ENCODE data around the gene FGF21. TPM values are rescaled to one million over a fixed set of nuclear protein-coding genes. Genes with fewer than 3 reads are reported as not detected.

FGF21 gene
- total and polyA plus RNA-seq, 10 of the 15 experiments (the other 5 are each of a cell fraction or from before 2014, with no cell fraction given): not detected

DNA sequence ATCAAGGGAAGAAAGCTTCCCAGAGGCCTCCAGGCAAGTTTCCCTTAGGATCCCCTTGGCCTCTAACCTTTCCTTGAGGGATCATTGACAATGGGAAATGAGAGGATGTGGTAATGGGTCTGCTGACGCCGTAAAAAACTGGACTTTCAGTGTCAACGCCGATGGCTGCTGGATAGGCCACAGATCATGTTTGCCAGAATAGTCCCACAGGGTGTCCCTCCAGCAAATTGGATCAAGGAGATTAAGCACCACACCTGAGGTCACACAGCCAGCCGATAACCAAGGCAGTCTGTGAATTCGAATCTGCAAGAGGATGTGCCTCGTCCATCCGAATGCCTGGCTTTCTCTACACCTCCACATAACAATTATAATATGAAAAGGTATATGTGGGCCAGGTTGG lies 37.9 kb downstream of the FGF21 start (continued):
- no peak for TF ChIP-seq SP1 (IDR thresholded peaks at IDR 0.05; ENCODE audit: low read depth, low read length)

- ChIA-PET SMC1A (ENCODE audit: uncharacterized antibody, unreplicated experiment) (interaction anchor here (0.8 to 4.1 kb wide), 6 partner anchors 22 to 178 kb away, joined by 3 to 41 read pairs (median 8); partner anchors contain the start of gene HSD17B14), RAD21 (ENCODE audit: unreplicated experiment) (interaction anchor here (1.4 to 4.1 kb wide), 5 partner anchors 17 to 176 kb away, joined by 4 to 72 read pairs (median 27); partner anchors contain the start of genes BCAT2 and HSD17B14), CTCF (interaction anchor here (0.6 to 26.1 kb wide), 13 partner anchors 12 to 210 kb away, joined by 3 to 520 read pairs (median 10); partner anchors contain the start of genes BCAT2, CA11, GYS1 and HSD17B14), POLR2A (interaction anchor here (0.9 to 2.1 kb wide), 3 partner anchors 53 to 160 kb away, joined by 3 to 6 read pairs (median 3); partner anchors contain the start of gene BAX)
- TF ChIP-seq ZNF384 (IDR thresholded peaks at IDR 0.05; ENCODE audit: borderline replicate concordance, low read depth, low read length) (no peak), PML (IDR thresholded peaks at IDR 0.05; ENCODE audit: low read length) (no peak), SKIL (IDR thresholded peaks at IDR 0.05; ENCODE audit: low read depth, poor library complexity, severe bottlenecking) (no peak), HSF1 (IDR thresholded peaks at IDR 0.05; ENCODE audit: low read depth, low read length) (no peak), MYC (IDR thresholded peaks at IDR 0.05; ENCODE audit: insufficient read depth, insufficient read length, insufficient replicate concordance, low read length, severe bottlenecking) (no peak), POU2F2 (IDR thresholded peaks at IDR 0.05; ENCODE audit: borderline replicate concordance, low read depth, low read length) (no peak), NBN (IDR thresholded peaks at IDR 0.05) (no peak), SIN3A (IDR thresholded peaks at IDR 0.05; ENCODE audit: low read depth, low read length) (no peak), FOS (IDR thresholded peaks at IDR 0.05; ENCODE audit: borderline replicate concordance, extremely low read depth, insufficient read length) (no peak), RB1 (IDR thresholded peaks at IDR 0.05; ENCODE audit: borderline replicate concordance) (no peak)
- TF ChIP-seq, protein P1, sequence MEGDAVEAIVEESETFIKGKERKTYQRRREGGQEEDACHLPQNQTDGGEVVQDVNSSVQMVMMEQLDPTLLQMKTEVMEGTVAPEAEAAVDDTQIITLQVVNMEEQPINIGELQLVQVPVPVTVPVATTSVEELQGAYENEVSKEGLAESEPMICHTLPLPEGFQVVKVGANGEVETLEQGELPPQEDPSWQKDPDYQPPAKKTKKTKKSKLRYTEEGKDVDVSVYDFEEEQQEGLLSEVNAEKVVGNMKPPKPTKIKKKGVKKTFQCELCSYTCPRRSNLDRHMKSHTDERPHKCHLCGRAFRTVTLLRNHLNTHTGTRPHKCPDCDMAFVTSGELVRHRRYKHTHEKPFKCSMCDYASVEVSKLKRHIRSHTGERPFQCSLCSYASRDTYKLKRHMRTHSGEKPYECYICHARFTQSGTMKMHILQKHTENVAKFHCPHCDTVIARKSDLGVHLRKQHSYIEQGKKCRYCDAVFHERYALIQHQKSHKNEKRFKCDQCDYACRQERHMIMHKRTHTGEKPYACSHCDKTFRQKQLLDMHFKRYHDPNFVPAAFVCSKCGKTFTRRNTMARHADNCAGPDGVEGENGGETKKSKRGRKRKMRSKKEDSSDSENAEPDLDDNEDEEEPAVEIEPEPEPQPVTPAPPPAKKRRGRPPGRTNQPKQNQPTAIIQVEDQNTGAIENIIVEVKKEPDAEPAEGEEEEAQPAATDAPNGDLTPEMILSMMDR (IDR thresholded peaks at IDR 0.05 in 2 of 3, conservative IDR thresholded peaks at IDR 0.05 in 1 of 3; ENCODE audit: control insufficient read depth in 2 of 3, extremely low read depth in 1 of 3, insufficient read depth in 1 of 3, low read depth in 3 of 3, low read length in 3 of 3): no peak
- TF ChIP-seq, protein P2, sequence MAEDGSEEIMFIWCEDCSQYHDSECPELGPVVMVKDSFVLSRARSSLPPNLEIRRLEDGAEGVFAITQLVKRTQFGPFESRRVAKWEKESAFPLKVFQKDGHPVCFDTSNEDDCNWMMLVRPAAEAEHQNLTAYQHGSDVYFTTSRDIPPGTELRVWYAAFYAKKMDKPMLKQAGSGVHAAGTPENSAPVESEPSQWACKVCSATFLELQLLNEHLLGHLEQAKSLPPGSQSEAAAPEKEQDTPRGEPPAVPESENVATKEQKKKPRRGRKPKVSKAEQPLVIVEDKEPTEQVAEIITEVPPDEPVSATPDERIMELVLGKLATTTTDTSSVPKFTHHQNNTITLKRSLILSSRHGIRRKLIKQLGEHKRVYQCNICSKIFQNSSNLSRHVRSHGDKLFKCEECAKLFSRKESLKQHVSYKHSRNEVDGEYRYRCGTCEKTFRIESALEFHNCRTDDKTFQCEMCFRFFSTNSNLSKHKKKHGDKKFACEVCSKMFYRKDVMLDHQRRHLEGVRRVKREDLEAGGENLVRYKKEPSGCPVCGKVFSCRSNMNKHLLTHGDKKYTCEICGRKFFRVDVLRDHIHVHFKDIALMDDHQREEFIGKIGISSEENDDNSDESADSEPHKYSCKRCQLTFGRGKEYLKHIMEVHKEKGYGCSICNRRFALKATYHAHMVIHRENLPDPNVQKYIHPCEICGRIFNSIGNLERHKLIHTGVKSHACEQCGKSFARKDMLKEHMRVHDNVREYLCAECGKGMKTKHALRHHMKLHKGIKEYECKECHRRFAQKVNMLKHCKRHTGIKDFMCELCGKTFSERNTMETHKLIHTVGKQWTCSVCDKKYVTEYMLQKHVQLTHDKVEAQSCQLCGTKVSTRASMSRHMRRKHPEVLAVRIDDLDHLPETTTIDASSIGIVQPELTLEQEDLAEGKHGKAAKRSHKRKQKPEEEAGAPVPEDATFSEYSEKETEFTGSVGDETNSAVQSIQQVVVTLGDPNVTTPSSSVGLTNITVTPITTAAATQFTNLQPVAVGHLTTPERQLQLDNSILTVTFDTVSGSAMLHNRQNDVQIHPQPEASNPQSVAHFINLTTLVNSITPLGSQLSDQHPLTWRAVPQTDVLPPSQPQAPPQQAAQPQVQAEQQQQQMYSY (CRISPR knock-in tag; IDR thresholded peaks at IDR 0.05): no peak
- Histone ChIP-seq H2AFZ (ENCODE audit: control insufficient read depth, low read depth, low read length) (no peak overlapping the region), H3K27me3 (replicated peaks in 1 of 2; ENCODE audit: control insufficient read depth in 2 of 2, insufficient read depth in 2 of 2, low read length in 1 of 2) (no peaks in the 10 kb centered on the region), H3K4me3 (no peak overlapping the region), H3K79me2 (ENCODE audit: control insufficient read depth, insufficient read depth, low read length) (no peaks in the 10 kb centered on the region), H3K9me3 (replicated peaks; ENCODE audit: control insufficient read depth, insufficient read depth, low read length) (no peaks in the 10 kb centered on the region), H3K4me2 (ENCODE audit: control insufficient read depth, insufficient read depth) (no peak overlapping the region), H3K9ac (ENCODE audit: control insufficient read depth, insufficient read depth, low read length) (no peak overlapping the region), H3K36me3 (ENCODE audit: control insufficient read depth in 2 of 2, insufficient read depth in 2 of 2, low read length in 1 of 2) (no peaks in the 10 kb centered on the region; a peak in 1 of 4 replicates), H4K20me1 (ENCODE audit: control insufficient read depth, insufficient read depth) (no peaks in the 10 kb centered on the region), H3K4me1 (ENCODE audit: control insufficient read depth, insufficient read depth, low read length) (peaks cover 4% of the 10 kb centered on the region), H3K27ac (ENCODE audit: control insufficient read depth, insufficient read depth) (no peak overlapping the region)
- DNase-seq (ENCODE audit: low read depth, low spot score) (no peak), FAIRE-seq (no peak), ATAC-seq (no peak)
- in situ Hi-C loops (cut with MboI): no loop called here
- WGBS (ENCODE audit: insufficient coverage, insufficient replicate concordance, low lambda C conversion rate, missing lambda C conversion rate): 44% methylated on average over 6 of the region's 6 CpGs
- no TSS peak for BruUV-seq (replicated peaks)
- intact Hi-C loops (cut with micrococcal nuclease; ENCODE audit: unreplicated experiment): no loop called here
These were observed 39.0 kb downstream of the FGF21 start for GRCh38 chr19:48794291-48794690.

All from GM12878 (cell line).